Measurements from ENCODE around the gene SNRNP27. TPM values are rescaled to one million over a fixed set of nuclear protein-coding genes. Genes with fewer than 3 reads are reported as not detected.

SNRNP27 gene
- total RNA-seq, 2 donors from 2014 or later, result 61.7 to 73.3 TPM

DNA sequence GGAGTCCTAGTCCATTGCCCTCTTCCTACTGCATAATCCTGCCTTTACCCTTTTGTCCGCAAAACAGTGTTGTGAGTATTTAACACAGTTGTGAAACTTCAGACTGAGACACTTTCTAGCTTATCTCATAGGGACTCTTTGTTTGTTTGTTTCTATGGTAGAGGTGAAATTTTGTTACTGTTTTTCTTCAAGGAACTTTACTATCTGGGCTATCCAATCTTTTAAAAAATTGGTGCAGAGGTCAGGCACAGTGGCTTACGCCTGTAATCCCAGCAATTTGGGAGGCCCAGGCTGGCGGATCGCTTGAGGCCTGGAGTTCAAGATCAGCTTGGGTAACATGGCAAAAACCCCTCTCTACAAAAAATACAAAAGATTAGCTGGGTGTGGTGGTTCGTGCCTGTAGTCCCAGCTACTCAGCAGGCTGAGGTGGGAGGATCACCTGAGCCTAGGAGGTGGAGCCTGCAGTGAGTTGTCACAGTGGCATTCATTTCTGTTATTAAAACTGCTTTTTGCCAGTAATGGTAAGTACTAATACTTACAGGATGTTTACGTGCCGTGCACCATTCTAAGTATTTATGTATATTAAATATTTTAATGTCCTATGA is 45.5 kb upstream of the SNRNP27 start:
- TF ChIP-seq, protein P1, sequence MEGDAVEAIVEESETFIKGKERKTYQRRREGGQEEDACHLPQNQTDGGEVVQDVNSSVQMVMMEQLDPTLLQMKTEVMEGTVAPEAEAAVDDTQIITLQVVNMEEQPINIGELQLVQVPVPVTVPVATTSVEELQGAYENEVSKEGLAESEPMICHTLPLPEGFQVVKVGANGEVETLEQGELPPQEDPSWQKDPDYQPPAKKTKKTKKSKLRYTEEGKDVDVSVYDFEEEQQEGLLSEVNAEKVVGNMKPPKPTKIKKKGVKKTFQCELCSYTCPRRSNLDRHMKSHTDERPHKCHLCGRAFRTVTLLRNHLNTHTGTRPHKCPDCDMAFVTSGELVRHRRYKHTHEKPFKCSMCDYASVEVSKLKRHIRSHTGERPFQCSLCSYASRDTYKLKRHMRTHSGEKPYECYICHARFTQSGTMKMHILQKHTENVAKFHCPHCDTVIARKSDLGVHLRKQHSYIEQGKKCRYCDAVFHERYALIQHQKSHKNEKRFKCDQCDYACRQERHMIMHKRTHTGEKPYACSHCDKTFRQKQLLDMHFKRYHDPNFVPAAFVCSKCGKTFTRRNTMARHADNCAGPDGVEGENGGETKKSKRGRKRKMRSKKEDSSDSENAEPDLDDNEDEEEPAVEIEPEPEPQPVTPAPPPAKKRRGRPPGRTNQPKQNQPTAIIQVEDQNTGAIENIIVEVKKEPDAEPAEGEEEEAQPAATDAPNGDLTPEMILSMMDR (IDR thresholded peaks at IDR 0.05), result no peak
- H3K9me3 ChIP-seq, result no peaks in the 10 kb centered on the region

DNA sequence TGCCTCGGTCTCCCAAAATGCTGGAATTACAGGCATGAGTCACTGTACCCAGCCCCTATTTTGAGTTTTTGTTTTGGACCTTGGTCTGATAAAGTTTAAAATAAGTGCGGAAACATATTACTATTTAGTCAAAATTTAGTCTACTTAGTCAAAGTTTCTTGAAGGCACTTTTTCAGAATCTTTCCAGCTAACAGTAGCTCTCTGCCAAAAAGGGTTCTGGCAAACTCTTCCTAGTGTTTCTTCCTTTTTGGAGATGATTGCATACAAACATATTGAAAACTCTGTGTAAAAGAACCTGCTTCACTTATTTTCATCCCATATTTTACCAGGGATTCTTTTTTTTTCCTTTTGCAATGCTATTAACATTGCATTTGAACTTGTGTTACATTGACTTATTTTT is 35.5 kb upstream of the SNRNP27 start:
- TF ChIP-seq, protein P1 (IDR thresholded peaks at IDR 0.05), result no peak
- no peak overlapping the region for H3K4me3 ChIP-seq
- H3K27ac ChIP-seq, result no peak overlapping the region
- no peaks in the 10 kb centered on the region for H3K9me3 ChIP-seq
- H3K4me1 ChIP-seq, result no peaks in the 10 kb centered on the region
- H3K36me3 ChIP-seq, result no peaks in the 10 kb centered on the region
- DNase-seq (ENCODE audit: low spot score), result no peak
- H3K27me3 ChIP-seq, result no peaks in the 10 kb centered on the region

More for the DNA sequence above, 45.5 kb upstream of the SNRNP27 start:
- H3K4me1 ChIP-seq, result no peaks in the 10 kb centered on the region
- H3K36me3 ChIP-seq, result peaks cover 22% of the 10 kb centered on the region
- no peak overlapping the region for H3K4me3 ChIP-seq
- H3K27ac ChIP-seq, result no peak overlapping the region
- no peak for DNase-seq (ENCODE audit: low spot score)
- H3K27me3 ChIP-seq, result no peaks in the 10 kb centered on the region

DNA sequence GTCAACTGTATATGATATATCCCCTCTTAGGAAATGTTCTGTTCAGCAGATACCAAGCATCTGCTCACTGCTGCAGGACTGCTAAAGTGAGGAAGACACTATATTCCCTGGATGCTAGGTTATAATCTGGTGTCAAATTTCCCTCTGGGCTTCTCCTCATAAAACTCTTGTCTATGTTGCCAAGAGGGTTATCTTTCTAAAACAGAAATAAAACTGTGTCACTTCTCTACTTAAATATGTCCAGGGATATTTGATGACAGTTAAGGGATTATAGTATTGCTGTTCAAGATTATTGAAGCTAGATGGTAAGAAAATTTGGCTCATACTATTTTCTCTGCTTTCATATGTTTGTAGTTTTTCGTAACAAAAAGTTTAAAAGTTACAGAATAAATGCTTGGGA is 30.5 kb upstream of the SNRNP27 start:
- H3K9me3 ChIP-seq, result no peaks in the 10 kb centered on the region
- no peak overlapping the region for H3K27ac ChIP-seq
- TF ChIP-seq, protein P1 (IDR thresholded peaks at IDR 0.05), result no peak
- H3K36me3 ChIP-seq, result peaks cover 34% of the 10 kb centered on the region
- DNase-seq (ENCODE audit: low spot score), result no peak
- no peaks in the 10 kb centered on the region for H3K4me1 ChIP-seq
- no peak overlapping the region for H3K4me3 ChIP-seq
- H3K27me3 ChIP-seq, result no peaks in the 10 kb centered on the region

DNA sequence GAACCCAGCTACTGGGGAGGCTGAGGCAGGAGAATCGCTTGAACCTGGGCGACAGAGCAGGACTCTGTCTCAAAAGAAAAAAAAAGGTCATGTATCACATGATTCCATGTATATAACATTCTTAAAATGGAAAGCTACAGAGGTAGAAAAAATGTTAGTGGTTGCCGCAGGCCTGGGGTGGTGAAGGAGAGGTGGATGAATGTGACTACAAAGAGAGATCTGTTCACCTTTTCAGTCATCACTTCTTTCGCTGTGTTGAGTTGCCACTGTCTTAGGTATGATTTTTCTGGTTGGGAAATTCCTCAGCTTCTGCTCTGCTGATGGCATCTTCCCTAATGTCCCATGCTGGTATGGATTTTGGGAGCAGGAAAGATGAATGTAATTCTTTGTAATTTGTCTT is 5.3 kb upstream of the SNRNP27 start:
- TF ChIP-seq, protein P1 (IDR thresholded peaks at IDR 0.05), result no peak
- H3K9me3 ChIP-seq, result no peaks in the 10 kb centered on the region
- no peak overlapping the region for H3K27ac ChIP-seq
- H3K27me3 ChIP-seq, result no peaks in the 10 kb centered on the region
- no peaks in the 10 kb centered on the region for H3K36me3 ChIP-seq
- DNase-seq (ENCODE audit: low spot score), result no peak
- H3K4me3 ChIP-seq, result no peak overlapping the region
- no peaks in the 10 kb centered on the region for H3K4me1 ChIP-seq

DNA sequence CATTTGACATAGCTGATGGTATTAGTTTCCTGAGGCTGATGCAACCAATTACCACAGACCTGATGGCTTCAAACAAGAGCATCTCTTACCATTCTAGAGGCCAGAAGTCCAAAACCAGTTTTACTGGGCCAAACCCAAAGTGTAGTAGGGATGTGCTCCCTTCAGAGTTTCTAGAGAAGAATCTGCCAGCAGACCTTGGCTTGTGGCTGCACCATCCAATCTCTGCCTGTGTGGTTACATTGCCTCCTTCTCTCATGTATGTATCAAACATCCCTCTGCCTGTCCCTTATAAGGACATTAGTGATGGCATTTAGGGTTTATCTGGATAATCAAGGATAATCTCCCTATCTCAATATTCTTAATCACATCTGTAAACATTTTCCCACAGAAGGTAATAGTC is 4.5 kb upstream of the SNRNP27 start:
- Histone ChIP-seq H3K27ac (no peak overlapping the region), H3K27me3 (no peaks in the 10 kb centered on the region)

More for the DNA sequence above, 4.5 kb upstream of the SNRNP27 start:
- TF ChIP-seq, protein P1 (IDR thresholded peaks at IDR 0.05), result no peak
- Histone ChIP-seq H3K36me3 (no peaks in the 10 kb centered on the region), H3K4me3 (no peak overlapping the region), H3K4me1 (no peaks in the 10 kb centered on the region), H3K9me3 (no peaks in the 10 kb centered on the region)
- DNase-seq (ENCODE audit: low spot score), result no peak
